Measurements from ENCODE around the gene CYBC1. TPM values are rescaled to one million over a fixed set of nuclear protein-coding genes. Genes with fewer than 3 reads are reported as not detected.

Gene CYBC1
- total and polyA plus RNA-seq, 9 donors: 34.0 to 101 (median 58.6) TPM

DNA sequence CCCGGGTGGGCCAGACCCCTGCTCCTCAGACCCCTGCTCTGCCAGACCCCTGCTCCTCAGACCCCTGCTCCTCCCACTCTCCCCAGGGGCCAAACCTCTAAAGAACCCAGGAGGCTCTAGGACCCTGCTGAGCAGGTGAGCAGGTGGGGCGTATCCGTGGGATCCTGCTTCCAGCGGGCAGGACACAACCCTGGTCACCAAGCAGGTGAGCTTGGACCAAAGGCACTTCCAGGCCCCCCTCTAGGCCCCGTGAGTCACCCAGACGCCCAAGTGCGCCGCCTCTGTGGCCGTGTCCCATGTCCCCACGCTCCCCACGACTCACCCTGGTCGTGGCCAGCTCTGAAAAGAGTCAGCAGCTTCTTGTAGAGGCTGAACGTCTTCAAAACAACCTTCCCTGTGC lies 5.0 kb downstream of the CYBC1 start:
- TF ChIP-seq CTCF (IDR thresholded peaks at IDR 0.05) (no peak), POLR2A (IDR thresholded peaks at IDR 0.05) (no peak), EP300 (IDR thresholded peaks at IDR 0.05) (no peak)
- intact Hi-C loops (cut with DNase I): no loop called here

GRCh38 chr17:82444941-82445521 lies 5.5 kb downstream of the CYBC1 start:
- H3K27me3 ChIP-seq: no peaks in the 10 kb centered on the region
- TF ChIP-seq EP300 (IDR thresholded peaks at IDR 0.05): no peak
- TF ChIP-seq POLR2A (IDR thresholded peaks at IDR 0.05): no peak
- TF ChIP-seq CTCF (IDR thresholded peaks at IDR 0.05): no peak
- H3K9me3 ChIP-seq: no peaks in the 10 kb centered on the region
- no peaks in the 10 kb centered on the region for H3K36me3 ChIP-seq
- H3K4me1 ChIP-seq (ENCODE audit: insufficient read depth): peaks cover 17% of the 10 kb centered on the region
- intact Hi-C loops (cut with DNase I): no loop called here
- 45 to 60% (median 47%) methylated on average over 11 to 19 of the region's 19 CpGs for WGBS, 3 donors
- no peak overlapping the region for H3K27ac ChIP-seq
- H3K4me3 ChIP-seq: no peak overlapping the region
- DNase-seq: peak in 2 of 5 donors; percentile 64 to 71

More for the DNA sequence above, 5.0 kb downstream of the CYBC1 start:
- Histone ChIP-seq H3K27me3 (no peaks in the 10 kb centered on the region), H3K36me3 (no peaks in the 10 kb centered on the region), H3K9me3 (no peaks in the 10 kb centered on the region), H3K4me3 (no peak overlapping the region), H3K27ac (no peak overlapping the region), H3K4me1 (ENCODE audit: insufficient read depth) (peaks cover 17% of the 10 kb centered on the region)
- WGBS, 3 donors: 74 to 81% (median 77%) methylated on average over 11 to 13 of the region's 13 CpGs
- peak in 1 of 5 donors; percentile 29 for DNase-seq

DNA sequence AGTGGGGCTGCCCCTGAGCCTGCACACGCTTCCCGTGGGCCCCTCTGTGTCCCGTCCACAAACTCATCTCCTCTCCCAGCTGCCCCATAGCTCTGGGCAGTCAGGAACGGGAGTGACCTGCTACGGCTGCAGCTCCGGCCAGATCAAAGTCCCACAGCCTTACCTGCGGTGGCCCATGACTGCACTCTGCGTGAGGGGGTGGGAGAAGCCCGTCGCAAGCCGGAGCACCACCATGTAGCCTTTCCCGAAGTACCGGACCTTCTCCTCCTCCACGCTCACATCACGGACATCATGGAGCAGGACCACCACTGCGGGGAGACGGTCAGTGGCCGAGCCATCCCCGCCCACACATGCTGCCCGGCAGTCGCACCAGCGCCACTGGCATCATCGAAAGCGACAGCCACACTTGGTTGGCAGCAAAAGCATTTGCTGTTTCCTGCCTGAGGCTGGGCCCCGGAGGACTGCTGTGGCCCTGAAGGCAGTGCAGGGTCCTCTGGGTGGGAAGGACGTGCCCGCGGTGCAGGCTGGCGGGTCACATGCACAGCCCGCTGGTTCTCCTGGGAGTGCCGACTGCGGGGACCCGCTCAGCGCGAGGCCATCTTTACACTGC lies 6.2 kb downstream of the CYBC1 start:
- DNase-seq: no peak
- H3K4me3 ChIP-seq: no peak overlapping the region
- no peaks in the 10 kb centered on the region for H3K27me3 ChIP-seq
- peaks cover 13% of the 10 kb centered on the region for H3K4me1 ChIP-seq (ENCODE audit: insufficient read depth)
- intact Hi-C loops (cut with DNase I): no loop called here
- 87 to 91% (median 90%) methylated on average over 35 of the region's 35 CpGs for WGBS, 3 donors
- no peak overlapping the region for H3K27ac ChIP-seq
- no peaks in the 10 kb centered on the region for H3K9me3 ChIP-seq
- TF ChIP-seq POLR2A (IDR thresholded peaks at IDR 0.05): no peak
- TF ChIP-seq EP300 (IDR thresholded peaks at IDR 0.05): no peak
- no peak for TF ChIP-seq CTCF (IDR thresholded peaks at IDR 0.05)
- H3K36me3 ChIP-seq: no peaks in the 10 kb centered on the region

DNA sequence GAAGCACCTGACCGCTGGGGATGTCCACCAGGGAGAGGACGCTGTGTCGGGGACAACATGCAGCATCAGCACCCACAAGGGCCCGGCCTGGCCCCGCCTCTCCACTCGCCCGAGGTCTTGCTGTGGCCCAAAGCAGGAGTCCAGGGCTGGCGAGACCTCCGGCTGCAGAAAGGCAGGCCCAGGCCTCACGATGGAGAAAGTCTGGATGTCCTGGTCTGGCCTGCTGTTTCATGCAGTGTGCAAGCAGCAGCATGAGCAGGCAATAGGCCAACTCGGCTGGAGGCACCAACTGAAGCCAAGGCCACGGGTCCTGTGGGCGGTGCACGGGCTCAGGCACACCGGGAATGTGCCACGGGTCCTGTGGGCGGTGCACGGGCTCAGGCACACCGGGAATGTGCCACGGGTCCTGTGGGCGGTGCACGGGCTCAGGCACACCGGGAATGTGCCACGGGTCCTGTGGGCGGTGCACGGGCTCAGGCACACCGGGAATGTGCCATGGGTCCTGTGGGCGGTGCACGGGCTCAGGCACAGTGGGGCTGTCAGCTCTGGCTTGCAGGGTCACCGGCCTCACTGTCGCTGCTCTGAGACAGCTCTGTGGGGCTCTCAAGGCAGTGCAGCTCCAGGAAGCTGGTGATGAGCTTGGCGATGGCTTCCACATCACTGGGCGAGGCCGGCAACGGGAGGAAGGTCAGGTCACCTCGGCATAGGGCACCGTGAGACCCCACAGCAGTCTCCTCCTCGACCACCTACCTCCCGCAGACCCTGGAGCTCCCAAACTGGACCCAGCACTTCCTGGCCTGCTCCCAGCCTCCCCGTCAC lies 6.9 kb downstream of the CYBC1 start:
- TF ChIP-seq POLR2A (IDR thresholded peaks at IDR 0.05): no peak
- no peak for TF ChIP-seq CTCF (IDR thresholded peaks at IDR 0.05)
- no peak for TF ChIP-seq EP300 (IDR thresholded peaks at IDR 0.05)
- no peaks in the 10 kb centered on the region for H3K27me3 ChIP-seq
- WGBS, 3 donors: 38 to 63% (median 62%) methylated on average over 25 to 35 of the region's 40 CpGs
- H3K4me3 ChIP-seq: no peak overlapping the region
- peak; percentile 68 to 89 (median 84) for DNase-seq
- no peak overlapping the region for H3K27ac ChIP-seq
- no peaks in the 10 kb centered on the region for H3K36me3 ChIP-seq
- no peaks in the 10 kb centered on the region for H3K9me3 ChIP-seq
- intact Hi-C loops (cut with DNase I): no loop called here
- H3K4me1 ChIP-seq (ENCODE audit: insufficient read depth): peaks cover 9% of the 10 kb centered on the region
